MG63 (cell line): Measurements from ENCODE around the gene MCM8. TPM values are rescaled to one million over a fixed set of nuclear protein-coding genes. Genes with fewer than 3 reads are reported as not detected.
A peak's percentile ranks its signal among the peaks of the same experiment; 100 is the strongest.

Experiments used
- DNase-seq: peaks from one replicate; pipeline ENCODE4 v3.0.0-alpha.2; 2020
- H3K27me3 ChIP-seq: fragments of 250-450 bp; sonication (Bioruptor Pico); 2 replicates; pipeline ENCODE4 v1.5.1; 2020; ENCODE audit warnings: mild to moderate bottlenecking, moderate library complexity
- H3K36me3 ChIP-seq: fragments of 250-450 bp; sonication (Bioruptor Pico); 2 replicates; pipeline ENCODE4 v1.5.1; 2020; ENCODE audit warnings: mild to moderate bottlenecking, moderate library complexity
- H3K4me3 ChIP-seq: fragments of 250-450 bp; sonication (Bioruptor Pico); 2 replicates; pipeline ENCODE4 v1.5.1; 2020; ENCODE audit warnings: mild to moderate bottlenecking, moderate library complexity
- H3K9me3 ChIP-seq: fragments of 250-450 bp; sonication (Bioruptor Pico); 2 replicates; pipeline ENCODE4 v1.5.1; 2020; ENCODE audit warnings: mild to moderate bottlenecking, moderate library complexity
- total RNA-seq: library from RNA; depleted of rRNA; stranded (reverse); fragments of >200 nt; shearing (Covaris generic); gene quantifications from 2 replicates; pipeline ENCODE4 v1.2.3, GENCODE V29; 2014; ENCODE audit warnings: low replicate concordance

MCM8 gene
- total RNA-seq, 1 experiment from 2014 or later = 11.1 TPM

GRCh38 chr20:5977975-5978374 lies 27.5 kb downstream of the MCM8 start:
- H3K36me3 ChIP-seq = peaks cover 2% of the 10 kb centered on the region
- no peaks in the 10 kb centered on the region for H3K9me3 ChIP-seq
- no peaks in the 10 kb centered on the region for H3K27me3 ChIP-seq
- DNase-seq = no peak
- no peak overlapping the region for H3K4me3 ChIP-seq

GRCh38 chr20:5979801-5980200 lies 29.3 kb downstream of the MCM8 start:
- H3K27me3 ChIP-seq = no peaks in the 10 kb centered on the region
- peaks cover 2% of the 10 kb centered on the region for H3K36me3 ChIP-seq
- no peak overlapping the region for H3K4me3 ChIP-seq

GRCh38 chr20:5980720-5981538 lies 30.5 kb downstream of the MCM8 start:
- Histone ChIP-seq H3K4me3 (no peak overlapping the region), H3K9me3 (no peaks in the 10 kb centered on the region), H3K36me3 (peaks cover 2% of the 10 kb centered on the region), H3K27me3 (no peaks in the 10 kb centered on the region)
- no peak for DNase-seq

More at GRCh38 chr20:5979801-5980200, 29.3 kb downstream of the MCM8 start:
- no peaks in the 10 kb centered on the region for H3K9me3 ChIP-seq
- no peak for DNase-seq

GRCh38 chr20:5987383-5987782 lies 36.9 kb downstream of the MCM8 start:
- Histone ChIP-seq H3K27me3 (no peaks in the 10 kb centered on the region), H3K4me3 (no peak overlapping the region), H3K9me3 (no peaks in the 10 kb centered on the region), H3K36me3 (no peaks in the 10 kb centered on the region; the same call in 1 of the 2 replicates)
- DNase-seq = no peak

- no peaks in the 10 kb centered on the region; the same call in 1 of the 2 replicates for H3K36me3 ChIP-seq
- DNase-seq = no peak
- H3K9me3 ChIP-seq = no peaks in the 10 kb centered on the region
- no peak overlapping the region for H3K4me3 ChIP-seq
- no peaks in the 10 kb centered on the region for H3K27me3 ChIP-seq
These were observed 39.1 kb downstream of the MCM8 start for GRCh38 chr20:5989539-5989938.

GRCh38 chr20:5990946-5991345 lies 40.5 kb downstream of the MCM8 start:
- Histone ChIP-seq H3K27me3 (no peaks in the 10 kb centered on the region), H3K4me3 (no peak overlapping the region), H3K9me3 (no peaks in the 10 kb centered on the region), H3K36me3 (no peaks in the 10 kb centered on the region; the same call in 1 of the 2 replicates)
- no peak for DNase-seq

GRCh38 chr20:5991623-5992441 lies 41.4 kb downstream of the MCM8 start:
- DNase-seq = no peak
- H3K4me3 ChIP-seq = no peak overlapping the region
- H3K27me3 ChIP-seq = no peaks in the 10 kb centered on the region
- no peaks in the 10 kb centered on the region; the same call in 1 of the 2 replicates for H3K36me3 ChIP-seq
- no peaks in the 10 kb centered on the region for H3K9me3 ChIP-seq

GRCh38 chr20:5996765-5997164 lies 46.3 kb downstream of the MCM8 start:
- Histone ChIP-seq H3K9me3 (no peaks in the 10 kb centered on the region), H3K27me3 (no peaks in the 10 kb centered on the region), H3K36me3 (no peaks in the 10 kb centered on the region; the same call in 1 of the 2 replicates), H3K4me3 (no peak overlapping the region)
- no peak for DNase-seq

- Histone ChIP-seq H3K9me3 (no peaks in the 10 kb centered on the region), H3K27me3 (no peaks in the 10 kb centered on the region), H3K4me3 (no peak overlapping the region), H3K36me3 (no peaks in the 10 kb centered on the region)
- DNase-seq = no peak
These were observed 49.3 kb downstream of the MCM8 start for GRCh38 chr20:5999783-6000182.

GRCh38 chr20:6000871-6001270 lies 50.4 kb downstream of the MCM8 start:
- no peak for DNase-seq
- Histone ChIP-seq H3K36me3 (no peaks in the 10 kb centered on the region), H3K4me3 (no peak overlapping the region), H3K9me3 (no peaks in the 10 kb centered on the region), H3K27me3 (no peaks in the 10 kb centered on the region)

GRCh38 chr20:6006603-6006949 lies 56.1 kb downstream of the MCM8 start:
- H3K36me3 ChIP-seq = peaks cover 9% of the 10 kb centered on the region; the same call in 1 of the 2 replicates
- H3K27me3 ChIP-seq = no peaks in the 10 kb centered on the region
- H3K9me3 ChIP-seq = no peaks in the 10 kb centered on the region
- H3K4me3 ChIP-seq = peak overlapping the region; percentile 58
- DNase-seq = no peak

GRCh38 chr20:6007094-6007528 lies 56.7 kb downstream of the MCM8 start:
- peaks cover 11% of the 10 kb centered on the region for H3K36me3 ChIP-seq
- DNase-seq = no peak

GRCh38 chr20:6007529-6008103 lies 57.2 kb downstream of the MCM8 start:
- H3K4me3 ChIP-seq = peak overlapping the region; percentile 58
- H3K27me3 ChIP-seq = no peaks in the 10 kb centered on the region
- no peaks in the 10 kb centered on the region for H3K9me3 ChIP-seq
- DNase-seq = no peak
- H3K36me3 ChIP-seq = peaks cover 11% of the 10 kb centered on the region

More at GRCh38 chr20:6007094-6007528, 56.7 kb downstream of the MCM8 start:
- Histone ChIP-seq H3K27me3 (no peaks in the 10 kb centered on the region), H3K4me3 (peak overlapping the region; percentile 58), H3K9me3 (no peaks in the 10 kb centered on the region)

GRCh38 chr20:6008254-6008653 lies 57.8 kb downstream of the MCM8 start:
- DNase-seq = peak; percentile 66
- Histone ChIP-seq H3K9me3 (no peaks in the 10 kb centered on the region), H3K36me3 (peaks cover 11% of the 10 kb centered on the region), H3K27me3 (no peaks in the 10 kb centered on the region), H3K4me3 (no peak overlapping the region)

GRCh38 chr20:6012179-6012578 lies 61.7 kb downstream of the MCM8 start:
- DNase-seq = no peak

GRCh38 chr20:6014017-6014416 lies 63.6 kb downstream of the MCM8 start:
- Histone ChIP-seq H3K4me3 (no peak overlapping the region), H3K27me3 (no peaks in the 10 kb centered on the region), H3K9me3 (no peaks in the 10 kb centered on the region), H3K36me3 (peaks cover 16% of the 10 kb centered on the region)
- DNase-seq = no peak

More at GRCh38 chr20:6012179-6012578, 61.7 kb downstream of the MCM8 start:
- no peaks in the 10 kb centered on the region for H3K27me3 ChIP-seq
- peaks cover 16% of the 10 kb centered on the region for H3K36me3 ChIP-seq
- H3K9me3 ChIP-seq = no peaks in the 10 kb centered on the region
- no peak overlapping the region for H3K4me3 ChIP-seq

- Histone ChIP-seq H3K36me3 (peaks cover 16% of the 10 kb centered on the region), H3K4me3 (no peak overlapping the region), H3K27me3 (no peaks in the 10 kb centered on the region), H3K9me3 (no peaks in the 10 kb centered on the region)
- no peak for DNase-seq
These were observed 64.5 kb downstream of the MCM8 start for GRCh38 chr20:6014957-6015356.
